GM18502 (cell line): ENCODE measurements around the gene GPX8.
A peak's percentile ranks its signal among the peaks of the same experiment; 100 is the strongest.

ENCODE experiments used
- ATAC-seq: cut with Tn5 transposase; IDR thresholded peaks from one replicate; pipeline ENCODE4 v1.9.1; 2021; ENCODE audit warnings: mild to moderate bottlenecking; ENCODE audit not compliant: unreplicated experiment, poor library complexity

GPX8 gene, protein sequence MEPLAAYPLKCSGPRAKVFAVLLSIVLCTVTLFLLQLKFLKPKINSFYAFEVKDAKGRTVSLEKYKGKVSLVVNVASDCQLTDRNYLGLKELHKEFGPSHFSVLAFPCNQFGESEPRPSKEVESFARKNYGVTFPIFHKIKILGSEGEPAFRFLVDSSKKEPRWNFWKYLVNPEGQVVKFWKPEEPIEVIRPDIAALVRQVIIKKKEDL

DNA sequence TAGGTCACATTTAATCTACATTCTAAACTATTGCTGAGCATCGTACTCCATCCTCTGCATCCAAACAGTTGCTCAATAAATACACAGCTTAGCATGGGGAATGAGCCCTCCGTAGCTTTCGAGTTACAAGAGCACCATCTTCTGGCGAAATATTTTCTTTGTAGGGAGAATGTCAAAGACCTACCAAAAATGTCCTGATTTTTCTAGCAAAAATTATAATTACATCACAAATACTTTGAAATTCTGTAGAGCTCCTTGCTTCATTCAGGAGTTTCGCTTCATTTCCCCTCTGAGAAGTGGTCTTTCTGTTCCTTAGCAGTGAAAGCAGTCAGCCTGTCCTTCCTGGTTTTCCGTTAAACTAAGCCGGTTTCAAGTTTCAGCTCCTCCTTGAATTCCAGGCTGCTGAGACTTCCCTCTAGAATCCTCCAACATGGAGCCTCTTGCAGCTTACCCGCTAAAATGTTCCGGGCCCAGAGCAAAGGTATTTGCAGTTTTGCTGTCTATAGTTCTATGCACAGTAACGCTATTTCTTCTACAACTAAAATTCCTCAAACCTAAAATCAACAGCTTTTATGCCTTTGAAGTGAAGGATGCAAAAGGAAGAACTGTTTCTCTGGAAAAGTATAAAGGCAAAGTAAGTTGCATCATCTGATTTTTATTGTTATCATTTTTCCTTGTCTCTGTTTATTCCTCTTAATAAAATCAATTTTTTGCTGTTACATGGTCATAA lies at the start of gene GPX8:
GPX8 (plus strand) TSS at position 409 of the 730 bp plus-strand sequence; CDS start at position 431, 22 bp downstream.
- ATAC-seq: no peak

DNA sequence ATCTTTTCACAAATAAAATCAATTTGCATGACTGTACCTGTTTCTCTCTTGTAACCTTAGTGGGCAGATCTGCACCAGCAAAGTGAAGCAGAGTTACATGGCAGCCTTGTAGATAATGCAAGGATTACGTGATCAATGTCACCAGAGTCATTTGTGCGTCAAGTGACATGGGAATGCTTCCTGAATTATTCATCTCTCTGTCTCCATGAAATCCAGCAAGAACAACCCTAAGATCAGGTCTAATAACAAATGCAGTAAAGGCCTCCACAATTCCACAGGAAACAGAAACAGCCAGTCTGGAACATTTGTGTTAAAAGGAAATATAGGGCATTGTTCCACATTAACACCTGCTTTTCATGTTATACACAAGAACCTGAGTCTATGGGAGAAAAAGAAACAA lies 49.8 kb upstream of the GPX8 start:
- no peak for ATAC-seq

DNA sequence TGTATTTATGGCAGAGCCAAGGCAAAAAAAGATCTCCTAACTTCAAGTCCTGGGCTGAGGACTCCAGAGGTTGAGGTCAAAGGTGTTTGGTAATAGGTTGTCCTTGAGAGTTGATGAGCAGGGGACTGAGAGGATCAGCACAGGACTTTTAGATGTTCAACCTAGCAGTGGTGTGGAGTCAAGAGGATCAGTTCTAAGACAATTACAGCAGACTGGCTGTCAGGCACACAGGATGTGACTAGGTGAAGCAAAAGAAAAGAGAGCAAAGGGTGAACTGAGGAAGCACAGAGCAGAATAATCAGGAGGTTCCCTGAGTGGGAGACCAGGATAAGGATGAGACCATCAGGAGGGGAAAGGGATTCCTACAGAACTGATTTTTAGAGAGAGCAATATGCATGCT lies 46.6 kb upstream of the GPX8 start:
- ATAC-seq: no peak

DNA sequence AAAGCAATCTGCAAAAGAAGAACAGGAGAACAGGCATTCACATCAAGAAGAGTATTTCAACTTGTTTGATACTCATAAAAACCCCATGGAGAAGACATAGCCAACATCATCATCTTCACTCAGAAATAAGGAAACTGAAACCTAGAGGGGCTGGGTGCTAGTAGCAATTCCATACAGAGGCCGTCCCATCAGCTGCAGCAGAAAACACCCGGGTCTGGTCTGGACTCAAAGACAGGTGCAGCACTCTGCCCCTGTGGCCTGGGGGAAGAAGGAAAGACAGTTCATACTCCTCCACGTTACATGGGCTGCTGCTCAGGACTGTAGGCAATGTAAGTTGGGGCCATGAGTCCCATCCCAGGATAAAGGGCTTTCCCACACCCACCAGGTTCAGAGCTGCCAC lies 45.9 kb upstream of the GPX8 start:
- no peak for ATAC-seq

DNA sequence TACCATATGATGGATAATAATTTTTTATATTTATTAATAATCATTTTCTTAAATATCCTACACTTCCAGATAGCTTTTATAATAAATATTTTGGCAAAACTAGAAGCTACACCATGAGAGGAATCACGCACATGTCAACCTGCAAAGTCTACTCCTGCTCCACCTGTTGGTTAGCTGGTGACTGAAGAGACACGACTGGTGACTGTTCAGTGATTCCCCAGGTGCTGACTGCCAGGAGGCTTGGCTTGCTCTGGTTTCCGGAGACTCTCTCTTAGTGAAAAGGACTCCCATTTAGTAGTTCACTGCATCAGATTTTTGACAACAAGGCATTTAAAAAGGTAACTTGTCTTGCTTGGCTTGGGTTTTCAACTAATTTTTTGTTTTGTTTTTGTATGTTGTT lies 36.6 kb upstream of the GPX8 start:
- no peak for ATAC-seq

DNA sequence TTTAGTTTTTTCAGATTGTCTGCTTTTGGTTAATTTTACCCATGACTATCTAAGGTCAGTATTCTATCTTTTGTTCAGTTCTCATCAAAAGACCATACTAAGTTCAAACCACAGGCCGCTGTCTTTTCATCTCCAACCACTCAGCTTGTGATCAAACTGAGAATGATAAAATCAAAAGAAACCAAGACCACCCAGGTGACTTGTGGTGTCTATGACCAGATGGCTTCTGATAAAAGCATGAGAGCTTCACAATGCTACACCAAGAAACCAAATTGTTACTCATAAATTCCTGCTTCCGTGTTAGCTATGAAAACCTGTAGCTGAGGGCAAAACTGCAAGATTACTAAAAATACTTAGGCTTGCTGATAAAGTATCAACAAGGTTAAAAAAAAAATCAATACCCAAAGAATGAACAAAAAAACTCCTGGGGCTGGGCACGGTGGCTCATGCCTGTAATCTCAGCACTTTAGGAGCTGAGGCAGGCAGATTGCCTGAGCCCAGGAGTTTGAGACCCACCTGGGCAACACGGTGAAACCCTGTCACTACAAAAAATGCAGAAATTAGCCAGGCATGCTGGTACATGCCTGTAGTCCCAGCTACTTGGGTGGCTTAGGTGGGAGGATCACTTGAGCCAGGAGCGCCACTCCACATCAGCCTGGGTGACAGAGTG lies 25.8 kb upstream of the GPX8 start:
- ATAC-seq: no peak

DNA sequence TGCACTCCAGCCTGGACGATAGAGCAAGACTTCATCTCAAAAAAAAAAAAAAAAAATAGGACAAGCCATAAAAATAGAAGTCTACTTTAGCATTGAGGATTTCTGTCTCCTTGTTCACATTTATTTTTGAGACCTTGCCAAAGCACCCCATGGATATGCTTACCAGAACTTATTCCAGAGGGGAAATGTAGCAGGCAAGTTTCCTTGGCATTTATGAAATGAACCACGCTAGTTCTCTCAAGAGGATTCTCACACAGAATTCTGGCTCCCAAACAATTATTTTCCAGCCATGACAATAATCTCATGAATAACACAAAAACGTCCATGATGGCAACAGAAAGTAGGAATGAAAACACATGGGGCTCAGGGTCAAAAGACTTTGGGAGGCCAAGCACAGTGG lies 23.4 kb upstream of the GPX8 start:
- no peak for ATAC-seq

DNA sequence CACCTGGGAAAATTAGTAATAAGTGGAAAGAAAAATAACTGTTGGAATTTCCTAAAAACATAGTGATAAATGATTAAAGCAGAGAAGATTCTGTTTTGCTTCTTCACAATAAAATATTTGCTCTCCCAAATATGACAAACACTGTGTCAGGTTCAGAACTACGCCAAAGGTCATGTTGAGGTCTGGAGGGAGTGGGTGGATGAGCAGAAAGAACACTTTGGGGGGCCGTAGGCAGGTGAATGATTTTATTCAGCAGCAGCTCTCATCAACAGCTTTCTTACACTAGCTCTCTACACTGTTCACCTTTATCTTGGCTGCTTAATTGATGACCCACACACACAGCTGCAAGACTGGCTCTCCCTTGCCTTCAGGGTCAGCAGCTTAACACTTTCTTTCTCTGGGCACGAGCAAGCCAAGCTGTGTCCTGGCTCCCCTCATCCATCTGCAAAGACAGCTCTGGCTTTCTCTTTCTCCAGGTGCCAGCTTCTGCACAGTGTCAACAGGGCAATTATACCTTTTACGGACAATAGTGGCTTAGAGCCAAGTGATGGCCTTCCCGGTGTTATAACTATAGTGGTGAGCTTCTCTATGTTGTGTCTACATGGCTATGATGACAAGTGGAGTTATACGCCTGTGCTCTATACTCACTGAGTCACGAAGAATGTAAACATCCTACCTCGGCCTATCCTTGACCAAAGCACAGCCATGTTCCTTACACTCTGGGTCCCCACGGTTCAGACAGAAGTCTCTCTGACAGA lies 18.9 kb upstream of the GPX8 start:
- no peak for ATAC-seq

DNA sequence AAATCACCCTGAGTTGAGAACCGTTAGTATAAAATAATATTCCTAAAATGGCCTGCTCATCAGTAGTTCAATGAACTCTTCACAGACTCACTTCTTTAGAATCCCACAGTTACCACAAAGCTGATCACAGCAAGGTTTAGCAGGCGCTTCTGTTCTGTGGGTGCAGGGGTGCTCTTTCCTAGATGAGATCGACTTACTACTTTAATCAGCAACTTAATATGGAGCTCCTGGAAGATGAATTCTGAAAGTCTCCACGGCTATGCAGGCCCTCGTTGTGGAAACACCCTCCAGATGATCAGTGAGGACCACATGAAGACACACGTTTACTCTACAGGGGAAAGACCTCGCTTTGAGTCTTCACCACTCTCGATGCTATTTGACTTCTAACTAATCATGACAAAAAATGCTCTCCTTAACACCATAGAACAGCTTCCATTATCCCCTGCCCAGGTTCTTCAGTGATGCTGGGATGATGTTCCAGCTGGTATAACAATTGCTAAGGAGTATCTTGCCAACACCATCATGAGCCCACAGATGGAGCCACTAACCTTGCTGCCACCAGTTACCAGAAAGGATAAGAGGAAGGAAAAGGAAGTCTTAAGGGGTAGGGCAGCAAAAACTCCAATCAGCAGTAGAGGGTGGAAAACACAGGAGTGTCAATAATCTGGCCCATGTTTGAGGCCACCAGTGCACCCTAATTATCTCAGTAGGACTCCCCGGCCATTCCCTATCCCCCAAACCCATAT lies 17.9 kb upstream of the GPX8 start:
- no peak for ATAC-seq

DNA sequence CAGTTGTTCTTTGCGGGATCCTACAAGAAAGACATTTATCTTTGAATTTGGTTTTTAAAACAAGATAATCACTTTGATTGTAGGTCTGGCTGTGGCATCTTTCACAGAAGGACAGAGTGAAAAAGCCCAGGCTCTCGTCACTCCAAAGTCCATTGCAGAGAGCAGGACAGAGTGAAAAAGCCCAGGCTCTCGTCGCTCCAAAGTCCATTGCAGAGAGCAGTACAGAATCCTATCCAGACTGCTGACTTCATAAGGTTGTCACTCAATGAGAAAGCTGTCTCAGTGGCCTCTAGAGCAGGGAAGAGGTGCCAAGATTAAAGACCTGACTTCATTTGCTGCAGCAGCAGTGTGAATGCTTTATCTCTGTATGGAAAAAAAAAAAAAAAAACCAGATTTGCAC lies 16.3 kb upstream of the GPX8 start:
- ATAC-seq: no peak

DNA sequence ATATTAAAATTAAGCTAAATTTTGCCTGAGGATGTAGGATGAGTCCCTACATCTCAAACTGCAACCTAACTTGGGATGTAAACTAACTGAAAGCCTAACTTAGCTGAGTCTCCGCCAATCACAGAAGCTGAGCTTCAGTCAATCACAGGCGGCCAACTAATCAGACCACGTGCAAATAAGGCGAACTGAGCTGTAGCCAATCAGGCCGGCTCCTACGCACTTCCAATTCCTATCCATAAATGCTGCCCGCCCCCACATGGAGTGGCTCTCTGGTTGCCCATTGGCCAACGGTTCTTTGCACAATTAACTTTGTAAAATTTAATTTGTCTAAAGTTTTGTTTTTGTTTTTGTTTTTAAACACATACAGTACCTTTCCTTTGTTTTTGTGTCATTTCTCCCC lies 13.9 kb upstream of the GPX8 start:
- no peak for ATAC-seq

DNA sequence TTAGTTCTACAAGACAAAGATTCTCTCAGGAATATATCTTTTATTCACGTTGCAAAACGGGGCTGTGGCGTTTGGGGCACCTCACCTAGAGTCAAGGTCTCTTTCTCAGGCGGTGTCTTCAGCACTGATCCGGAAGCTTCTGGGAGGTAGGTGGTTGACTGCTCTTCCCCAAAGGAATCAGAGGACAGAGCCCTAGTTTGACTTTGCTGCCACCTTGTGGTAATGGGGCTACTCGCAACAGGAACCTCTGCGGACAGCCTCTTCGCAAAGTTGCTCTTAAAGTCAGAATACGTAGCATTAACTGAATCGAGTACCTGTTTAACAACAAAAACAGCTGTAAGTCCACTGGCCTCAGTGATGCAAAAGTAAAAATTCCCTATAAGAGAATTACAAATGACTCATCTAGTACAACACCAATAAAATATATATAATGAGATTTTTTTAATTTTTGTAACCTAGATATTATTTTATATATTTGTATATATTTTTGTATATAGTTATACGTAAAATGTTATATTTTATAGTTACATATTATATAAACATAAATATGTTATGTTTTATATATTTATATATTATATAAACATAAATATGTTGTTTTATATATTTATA lies 13.3 kb upstream of the GPX8 start:
- ATAC-seq: peak; percentile 72

DNA sequence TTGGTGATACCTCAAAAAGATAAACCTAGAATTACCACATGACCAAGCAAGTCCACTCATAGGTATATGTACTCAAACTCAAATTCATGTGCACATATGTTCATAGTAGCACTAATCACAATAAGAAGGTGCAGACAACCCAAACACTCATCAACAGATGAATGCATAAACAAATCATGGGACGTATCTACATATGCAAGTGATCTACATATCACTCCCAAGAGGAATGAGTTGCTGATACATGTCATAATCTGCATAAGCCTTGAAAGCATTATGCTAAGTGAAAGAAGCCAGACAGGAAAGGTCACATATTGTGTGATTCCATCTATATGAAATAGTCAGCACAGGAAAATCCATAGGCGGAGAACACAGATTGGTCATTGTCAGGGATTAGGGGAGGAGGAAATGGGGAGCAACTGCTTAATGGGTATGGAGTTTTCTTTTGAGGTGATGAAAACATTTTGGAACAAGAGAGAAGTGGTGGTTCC lies 10.6 kb upstream of the GPX8 start:
- ATAC-seq: no peak

DNA sequence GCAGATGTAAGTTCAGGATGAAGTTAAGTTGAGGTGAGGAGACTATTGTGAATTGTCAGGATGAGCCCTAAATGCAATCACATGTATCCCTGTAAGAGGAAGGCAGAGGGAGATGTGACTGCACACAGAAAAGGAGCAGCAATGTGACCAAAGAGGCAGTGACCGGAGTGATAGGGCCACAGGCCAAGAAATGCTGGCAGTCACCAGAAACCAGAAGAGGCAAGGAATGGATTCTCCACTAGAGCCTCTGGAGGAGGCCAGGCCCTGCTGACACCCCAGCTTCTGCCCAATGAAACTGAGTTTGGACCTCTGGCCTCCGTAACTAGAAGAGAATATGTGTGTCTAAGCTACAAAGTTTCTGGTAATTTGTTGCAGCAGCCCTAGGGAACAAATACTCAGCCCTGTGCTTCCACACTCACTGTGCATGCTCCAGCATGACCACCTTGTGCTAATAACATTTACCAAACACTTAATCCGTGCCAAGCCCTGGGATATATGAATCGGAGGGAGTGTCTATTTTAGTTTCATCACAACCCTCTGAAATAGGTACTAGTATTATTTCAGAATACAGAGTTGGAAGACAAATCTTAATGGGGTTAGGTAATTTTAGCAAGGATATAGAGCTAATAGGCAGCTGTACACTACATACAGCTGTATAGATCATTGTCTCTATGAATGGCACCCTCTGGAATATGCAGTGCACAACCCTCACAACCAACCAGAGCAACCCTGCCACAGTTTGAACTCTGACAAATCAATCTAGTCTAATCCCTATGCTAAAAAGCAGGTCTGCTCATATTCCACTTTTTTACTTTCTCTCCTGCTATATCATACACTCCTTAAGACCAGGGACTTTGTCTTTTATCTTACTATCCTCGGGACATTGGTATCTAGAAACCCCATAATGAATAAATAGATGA lies 7.8 kb upstream of the GPX8 start:
- ATAC-seq: no peak

DNA sequence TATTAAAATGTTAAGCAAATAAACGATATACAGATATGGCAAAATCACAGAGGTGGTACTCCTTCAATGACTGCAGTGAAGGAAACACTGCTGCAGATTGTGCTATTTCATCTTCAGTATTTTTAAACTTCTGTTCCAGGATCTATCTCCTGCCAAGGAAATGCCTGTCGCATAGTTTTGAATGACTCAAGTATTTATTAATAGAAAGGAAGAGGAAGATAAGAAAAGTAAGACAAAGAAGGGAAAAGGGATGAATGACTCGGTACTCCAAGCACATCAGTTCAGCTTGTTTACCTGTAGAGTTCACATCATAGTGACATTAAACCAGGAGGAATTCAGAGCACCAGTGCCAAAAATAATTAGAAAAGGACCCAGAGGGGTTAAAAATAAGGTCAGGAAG lies 5.1 kb upstream of the GPX8 start:
- ATAC-seq: no peak

DNA sequence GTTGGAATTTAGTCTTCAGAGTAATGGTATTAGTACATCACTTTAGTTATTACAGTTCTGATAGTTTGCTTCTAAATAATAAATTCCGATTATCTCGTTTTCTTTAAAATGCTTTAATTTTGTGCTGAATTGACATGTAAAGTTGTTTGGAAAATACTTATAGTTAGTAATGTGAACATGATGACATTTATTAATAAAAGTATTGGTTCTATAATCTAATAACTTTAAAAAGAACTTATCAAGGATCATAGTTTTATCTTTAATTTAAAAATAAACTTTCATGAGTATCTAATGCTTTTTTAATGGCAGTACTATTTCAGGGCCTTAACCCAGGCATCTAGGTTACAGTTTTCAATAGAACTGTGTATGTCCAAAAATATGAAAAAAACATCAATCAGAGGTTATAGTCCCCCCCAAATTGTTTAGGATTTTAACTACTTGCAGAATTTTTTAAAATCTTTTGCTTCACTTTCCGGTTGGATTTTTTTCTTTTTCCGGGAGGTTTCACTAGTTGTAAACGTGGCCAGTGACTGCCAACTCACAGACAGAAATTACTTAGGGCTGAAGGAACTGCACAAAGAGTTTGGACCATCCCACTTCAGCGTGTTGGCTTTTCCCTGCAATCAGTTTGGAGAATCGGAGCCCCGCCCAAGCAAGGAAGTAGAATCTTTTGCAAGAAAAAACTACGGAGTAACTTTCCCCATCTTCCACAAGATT lies 680 bp downstream of the GPX8 start:
- no peak for ATAC-seq

DNA sequence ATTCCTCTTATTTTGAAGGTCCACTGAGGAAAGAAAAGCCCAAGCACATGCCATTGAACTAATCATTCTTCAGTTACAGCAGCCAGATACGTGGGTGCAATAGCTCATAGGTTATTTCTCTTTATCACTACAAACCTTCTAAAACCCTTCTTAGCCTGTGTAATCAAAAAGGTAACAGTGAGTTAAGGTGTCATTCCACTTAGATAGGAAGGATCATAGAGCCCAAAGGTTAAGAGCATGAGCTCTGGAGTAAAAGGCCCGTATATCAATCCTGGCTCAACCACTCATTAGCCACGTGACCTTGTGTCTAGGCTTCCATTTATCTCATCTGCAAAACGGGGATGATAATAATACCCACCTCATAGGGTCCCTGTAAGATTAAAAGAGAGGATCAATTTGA lies 2.7 kb downstream of the GPX8 start:
- no peak for ATAC-seq

DNA sequence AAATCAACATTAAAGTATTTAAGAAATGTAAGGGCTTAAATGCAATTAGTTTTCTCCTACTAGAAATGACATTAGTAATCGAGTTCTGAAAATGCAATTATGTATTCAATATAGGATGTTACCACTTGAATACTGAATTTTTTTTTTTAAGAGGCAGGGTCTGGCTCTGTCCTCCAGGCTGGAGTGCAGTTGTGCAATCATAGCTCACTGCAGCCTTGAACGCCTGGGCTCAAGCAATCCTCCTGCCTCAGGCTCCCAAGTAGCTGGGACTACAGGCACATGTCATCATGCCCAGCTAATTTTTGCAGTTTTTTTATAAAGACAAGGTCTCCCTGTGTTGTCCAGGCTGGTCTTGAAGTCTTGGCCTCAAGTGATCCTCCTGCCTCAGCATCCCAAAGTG lies 11.5 kb downstream of the GPX8 start:
- no peak for ATAC-seq
